ENCODE data around the gene ANKRD13A.

GRCh38 chr12:110068654-110069053, 69.4 kb downstream of the ANKRD13A start:
- TF ChIP-seq POLR2A (IDR thresholded peaks at IDR 0.05) (no peak), EP300 (IDR thresholded peaks at IDR 0.05) (no peak)
- TF ChIP-seq, protein P1, sequence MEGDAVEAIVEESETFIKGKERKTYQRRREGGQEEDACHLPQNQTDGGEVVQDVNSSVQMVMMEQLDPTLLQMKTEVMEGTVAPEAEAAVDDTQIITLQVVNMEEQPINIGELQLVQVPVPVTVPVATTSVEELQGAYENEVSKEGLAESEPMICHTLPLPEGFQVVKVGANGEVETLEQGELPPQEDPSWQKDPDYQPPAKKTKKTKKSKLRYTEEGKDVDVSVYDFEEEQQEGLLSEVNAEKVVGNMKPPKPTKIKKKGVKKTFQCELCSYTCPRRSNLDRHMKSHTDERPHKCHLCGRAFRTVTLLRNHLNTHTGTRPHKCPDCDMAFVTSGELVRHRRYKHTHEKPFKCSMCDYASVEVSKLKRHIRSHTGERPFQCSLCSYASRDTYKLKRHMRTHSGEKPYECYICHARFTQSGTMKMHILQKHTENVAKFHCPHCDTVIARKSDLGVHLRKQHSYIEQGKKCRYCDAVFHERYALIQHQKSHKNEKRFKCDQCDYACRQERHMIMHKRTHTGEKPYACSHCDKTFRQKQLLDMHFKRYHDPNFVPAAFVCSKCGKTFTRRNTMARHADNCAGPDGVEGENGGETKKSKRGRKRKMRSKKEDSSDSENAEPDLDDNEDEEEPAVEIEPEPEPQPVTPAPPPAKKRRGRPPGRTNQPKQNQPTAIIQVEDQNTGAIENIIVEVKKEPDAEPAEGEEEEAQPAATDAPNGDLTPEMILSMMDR (IDR thresholded peaks at IDR 0.05) = no peak

Data from sigmoid colon (tissue), 4 donors.